ENCODE results near the gene PRPF40B. TPM values are rescaled to one million over a fixed set of nuclear protein-coding genes. Genes with fewer than 3 reads are reported as not detected.

The PRPF40B gene
- total and polyA plus RNA-seq, 2 of the 13 experiments (the other 11 are each of a cell fraction or from before 2014, with no cell fraction given), result 5.0 to 7.8 TPM

DNA sequence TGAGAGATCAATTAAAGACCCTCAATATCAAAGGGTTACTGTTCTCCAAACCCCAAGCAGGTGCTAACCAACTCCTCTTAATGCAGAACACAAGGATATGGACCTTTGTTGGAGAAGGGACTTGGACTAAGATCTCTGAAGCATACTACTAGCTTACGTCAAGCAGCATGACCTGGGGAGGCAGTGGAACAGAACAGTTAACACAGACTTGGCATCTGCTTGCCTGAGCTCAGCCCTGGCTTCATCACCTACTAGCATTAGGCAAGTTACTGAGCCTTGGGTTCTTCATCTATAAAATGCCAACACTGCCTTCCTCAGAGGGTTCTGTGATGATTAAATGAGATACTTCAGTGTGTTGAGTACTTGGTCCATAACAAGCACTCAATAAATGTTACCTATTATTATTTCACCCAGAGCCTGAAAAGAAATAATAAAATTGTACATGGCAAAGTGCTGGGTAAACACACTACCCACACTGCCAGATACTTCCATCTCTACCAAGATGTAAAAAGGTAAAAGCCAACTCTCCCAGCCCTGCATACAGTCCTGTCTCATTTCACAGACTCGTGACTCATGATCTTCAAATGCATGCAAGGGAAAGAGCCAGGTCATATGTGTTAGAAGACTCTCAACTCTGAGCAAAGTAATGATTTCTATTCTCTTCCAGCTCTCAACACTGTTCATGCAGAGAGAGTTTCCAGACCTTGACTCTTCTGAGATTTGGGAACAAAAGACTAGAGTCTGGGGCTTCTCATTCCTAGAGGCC, 44.1 kb downstream of the PRPF40B start:
- Histone ChIP-seq H3K79me2 (ENCODE audit: insufficient read depth, low read length) (no peaks in the 10 kb centered on the region), H3K27ac (ENCODE audit: extremely low read length, insufficient read depth, low read length) (no peak overlapping the region), H3K4me1 (ENCODE audit: insufficient read depth, low read length) (peaks cover 18% of the 10 kb centered on the region), H3K9me3 (ENCODE audit: low read length) (no peaks in the 10 kb centered on the region), H3K27me3 (ENCODE audit: control insufficient read depth in 1 of 2, insufficient read depth in 2 of 2, low read length in 2 of 2) (no peaks in the 10 kb centered on the region; a peak in 1 of 5 replicates), H3K4me2 (ENCODE audit: low read depth, low read length) (no peak overlapping the region), H2AFZ (ENCODE audit: low read length) (no peak overlapping the region), H3K4me3 (replicated peaks in 1 of 3; ENCODE audit: insufficient read depth in 1 of 3, low read depth in 2 of 3, low read length in 3 of 3) (no peak overlapping the region), H4K20me1 (ENCODE audit: insufficient read depth, low read length) (no peaks in the 10 kb centered on the region), H3K36me3 (replicated peaks in 1 of 2; ENCODE audit: control insufficient read depth in 1 of 2, insufficient read depth in 2 of 2, low read length in 2 of 2) (no peaks in the 10 kb centered on the region), H3K9ac (ENCODE audit: insufficient read depth, low read depth, low read length) (no peak overlapping the region)
- intact Hi-C loops (cut with micrococcal nuclease; ENCODE audit: unreplicated experiment) (no loop called here), in situ Hi-C loops (cut with HindIII; ENCODE audit: extremely low pct_ligation_motif_present, low pct_unique_long_range_greater_than_20kb) (no loop called here)
- TF ChIP-seq, protein P1, sequence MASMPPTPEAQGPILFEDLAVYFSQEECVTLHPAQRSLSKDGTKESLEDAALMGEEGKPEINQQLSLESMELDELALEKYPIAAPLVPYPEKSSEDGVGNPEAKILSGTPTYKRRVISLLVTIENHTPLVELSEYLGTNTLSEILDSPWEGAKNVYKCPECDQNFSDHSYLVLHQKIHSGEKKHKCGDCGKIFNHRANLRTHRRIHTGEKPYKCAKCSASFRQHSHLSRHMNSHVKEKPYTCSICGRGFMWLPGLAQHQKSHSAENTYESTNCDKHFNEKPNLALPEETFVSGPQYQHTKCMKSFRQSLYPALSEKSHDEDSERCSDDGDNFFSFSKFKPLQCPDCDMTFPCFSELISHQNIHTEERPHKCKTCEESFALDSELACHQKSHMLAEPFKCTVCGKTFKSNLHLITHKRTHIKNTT (CRISPR knock-in tag; IDR thresholded peaks at IDR 0.05), result no peak
- TF ChIP-seq TEAD3 (CRISPR knock-in tag; optimal IDR thresholded peaks at IDR 0.05; ENCODE audit: borderline replicate concordance) (no peak), SRSF4 (IDR thresholded peaks at IDR 0.05; ENCODE audit: low read depth, low read length, poor library complexity, severe bottlenecking) (no peak), FOXA3 (CRISPR knock-in tag; IDR thresholded peaks at IDR 0.05) (no peak), ZNF430 (CRISPR knock-in tag; IDR thresholded peaks at IDR 0.05) (no peak), ADNP (CRISPR knock-in tag; IDR thresholded peaks at IDR 0.05) (no peak), SRSF9 (IDR thresholded peaks at IDR 0.05; ENCODE audit: borderline replicate concordance, insufficient read depth, low read depth, low read length, poor library complexity, severe bottlenecking) (no peak), ARNT (IDR thresholded peaks at IDR 0.05) (no peak), RAD21 (CRISPR knock-in tag; IDR thresholded peaks at IDR 0.05) (no peak), FOSL1 (CRISPR knock-in tag; IDR thresholded peaks at IDR 0.05; ENCODE audit: borderline replicate concordance) (no peak), ZHX2 (IDR thresholded peaks at IDR 0.05; ENCODE audit: low read depth) (no peak), ZHX2 (CRISPR knock-in tag; IDR thresholded peaks at IDR 0.05; ENCODE audit: borderline replicate concordance) (no peak)
- no TSS peak for BruUV-seq (replicated peaks)
- ATAC-seq, result no peak
- no peak for DNase-seq (ENCODE audit: low spot score)
- ChIA-PET CTCF (ENCODE audit: low intra/inter-chr PET ratio, low total read pairs) (no interaction called here), POLR2A (no interaction called here)
- no peak for FAIRE-seq
- 49% methylated on average over 2 of the region's 2 CpGs for WGBS (ENCODE audit: low lambda C conversion rate)

Measured in HepG2 (cell line).